Skeletal muscle satellite cell (primary cell): ENCODE measurements around the gene NUP43.
A peak's percentile ranks its signal among the peaks of the same experiment; 100 is the strongest.
"Not testable (repeated sequence)": the region's sequence is repeated elsewhere in the genome, so short reads cannot be mapped to it uniquely, and the experiment has no call there.

Source experiments
- H3K27me3 ChIP-seq: 2 replicates; pipeline ENCODE4 v1.7.0; 2013; ENCODE audit warnings: low read length; ENCODE audit not compliant: control insufficient read depth, insufficient read depth
- H3K36me3 ChIP-seq: 2 replicates; pipeline ENCODE4 v1.7.0; 2013; ENCODE audit warnings: mild to moderate bottlenecking, control low read depth, low read length; ENCODE audit not compliant: insufficient read depth
- H3K4me1 ChIP-seq: 2 replicates; pipeline ENCODE4 v1.7.0; 2013; ENCODE audit warnings: low read length; ENCODE audit not compliant: control insufficient read depth, insufficient read depth
- H3K4me2 ChIP-seq: 2 replicates; pipeline ENCODE4 v1.7.0; 2013; ENCODE audit warnings: mild to moderate bottlenecking, low read length
- H3K4me3 ChIP-seq: 2 replicates; pipeline ENCODE4 v1.7.0; 2013; ENCODE audit warnings: low read length
- H3K9ac ChIP-seq: 2 replicates; pipeline ENCODE4 v1.7.0; 2013; ENCODE audit warnings: mild to moderate bottlenecking, low read depth, low read length, moderate library complexity
- H3K9me3 ChIP-seq: replicated peaks from 2 replicates; pipeline ENCODE4 v1.7.0; 2013; ENCODE audit warnings: mild to moderate bottlenecking, control low read depth, low read length

Gene NUP43

GRCh38 chr6:149716181-149716963 lies 30.0 kb downstream of the NUP43 start:
- Histone ChIP-seq H3K27me3 (no peaks in the 10 kb centered on the region), H3K4me2 (peak overlapping the region; percentile 91), H3K4me1 (peaks cover 9% of the 10 kb centered on the region), H3K9me3 (no peaks in the 10 kb centered on the region), H3K4me3 (peak overlapping the region; percentile 89), H3K36me3 (no peaks in the 10 kb centered on the region), H3K9ac (peak overlapping the region; percentile 99)

GRCh38 chr6:149714442-149714841 lies 31.9 kb downstream of the NUP43 start:
- no peaks in the 10 kb centered on the region for H3K9me3 ChIP-seq
- no peaks in the 10 kb centered on the region for H3K27me3 ChIP-seq
- H3K4me1 ChIP-seq = peaks cover 9% of the 10 kb centered on the region

GRCh38 chr6:149711711-149712110 lies 34.6 kb downstream of the NUP43 start:
- Histone ChIP-seq H3K9ac (no peak overlapping the region), H3K4me3 (no peak overlapping the region), H3K4me2 (no peak overlapping the region), H3K9me3 (no peaks in the 10 kb centered on the region), H3K36me3 (no peaks in the 10 kb centered on the region), H3K27me3 (no peaks in the 10 kb centered on the region), H3K4me1 (peaks cover 9% of the 10 kb centered on the region)

More at GRCh38 chr6:149714442-149714841, 31.9 kb downstream of the NUP43 start:
- Histone ChIP-seq H3K9ac (no peak overlapping the region), H3K4me3 (no peak overlapping the region), H3K36me3 (no peaks in the 10 kb centered on the region), H3K4me2 (no peak overlapping the region)

GRCh38 chr6:149701714-149702113 lies 44.6 kb downstream of the NUP43 start:
- H3K4me3 ChIP-seq = no peak overlapping the region
- no peaks in the 10 kb centered on the region for H3K27me3 ChIP-seq
- H3K36me3 ChIP-seq = peaks cover 20% of the 10 kb centered on the region
- H3K9ac ChIP-seq = peak overlapping the region; percentile 8
- no peaks in the 10 kb centered on the region for H3K9me3 ChIP-seq
- H3K4me1 ChIP-seq = peaks cover 20% of the 10 kb centered on the region
- peak overlapping the region; percentile 51 for H3K4me2 ChIP-seq

GRCh38 chr6:149699150-149699549 lies 47.2 kb downstream of the NUP43 start:
- Histone ChIP-seq H3K9ac (no peak overlapping the region), H3K27me3 (no peaks in the 10 kb centered on the region), H3K4me1 (peaks cover 26% of the 10 kb centered on the region), H3K9me3 (no peaks in the 10 kb centered on the region), H3K4me3 (no peak overlapping the region), H3K4me2 (no peak overlapping the region), H3K36me3 (peaks cover 28% of the 10 kb centered on the region)

GRCh38 chr6:149698175-149698574 lies 48.2 kb downstream of the NUP43 start:
- Histone ChIP-seq H3K4me2 (no peak overlapping the region), H3K4me1 (peaks cover 26% of the 10 kb centered on the region), H3K36me3 (peaks cover 31% of the 10 kb centered on the region), H3K9ac (no peak overlapping the region), H3K9me3 (no peaks in the 10 kb centered on the region), H3K27me3 (no peaks in the 10 kb centered on the region), H3K4me3 (no peak overlapping the region)

GRCh38 chr6:149696901-149697300 lies 49.4 kb downstream of the NUP43 start:
- H3K4me1 ChIP-seq = peaks cover 20% of the 10 kb centered on the region
- H3K36me3 ChIP-seq = peaks cover 35% of the 10 kb centered on the region
- H3K4me2 ChIP-seq = peak overlapping the region; percentile 58
- peak overlapping the region; percentile 14 for H3K9ac ChIP-seq
- no peaks in the 10 kb centered on the region for H3K9me3 ChIP-seq
- no peaks in the 10 kb centered on the region for H3K27me3 ChIP-seq
- H3K4me3 ChIP-seq = peak overlapping the region; percentile 36

- no peak overlapping the region for H3K9ac ChIP-seq
- peaks cover 34% of the 10 kb centered on the region for H3K36me3 ChIP-seq
- H3K4me3 ChIP-seq = no peak overlapping the region
- H3K4me2 ChIP-seq = no peak overlapping the region
- no peaks in the 10 kb centered on the region for H3K27me3 ChIP-seq
- H3K4me1 ChIP-seq = peaks cover 16% of the 10 kb centered on the region
- H3K9me3 ChIP-seq = no peaks in the 10 kb centered on the region
Observed at GRCh38 chr6:149694921-149695320, 51.4 kb downstream of the NUP43 start.

GRCh38 chr6:149691201-149691600 lies 55.1 kb downstream of the NUP43 start:
- Histone ChIP-seq H3K4me2 (no peak overlapping the region), H3K9me3 (no peaks in the 10 kb centered on the region), H3K36me3 (peaks cover 24% of the 10 kb centered on the region)

GRCh38 chr6:149686230-149686629 lies 60.1 kb downstream of the NUP43 start:
- Histone ChIP-seq H3K9me3 (no peaks in the 10 kb centered on the region), H3K36me3 (peaks cover 24% of the 10 kb centered on the region), H3K27me3 (no peaks in the 10 kb centered on the region), H3K4me3 (no peak overlapping the region), H3K9ac (no peak overlapping the region), H3K4me2 (no peak overlapping the region), H3K4me1 (no peaks in the 10 kb centered on the region)

More at GRCh38 chr6:149691201-149691600, 55.1 kb downstream of the NUP43 start:
- H3K4me1 ChIP-seq = peaks cover 1% of the 10 kb centered on the region
- H3K27me3 ChIP-seq = no peaks in the 10 kb centered on the region
- H3K4me3 ChIP-seq = no peak overlapping the region
- no peak overlapping the region for H3K9ac ChIP-seq

GRCh38 chr6:149683256-149683859 lies 63.0 kb downstream of the NUP43 start:
- Histone ChIP-seq H3K9ac (no peak overlapping the region), H3K4me3 (no peak overlapping the region), H3K36me3 (peaks cover 33% of the 10 kb centered on the region), H3K9me3 (no peaks in the 10 kb centered on the region), H3K27me3 (no peaks in the 10 kb centered on the region), H3K4me1 (no peaks in the 10 kb centered on the region), H3K4me2 (no peak overlapping the region)

- not testable (repeated sequence) for H3K4me3 ChIP-seq, H3K9me3 ChIP-seq, H3K27me3 ChIP-seq, H3K9ac ChIP-seq, H3K4me2 ChIP-seq, H3K4me1 ChIP-seq
- peaks cover 43% of the 10 kb centered on the region for H3K36me3 ChIP-seq
Observed at GRCh38 chr6:149681845-149682244, 64.5 kb downstream of the NUP43 start.
